H1 (cell line): ENCODE data around the gene PEAK3. TPM values are rescaled to one million over a fixed set of nuclear protein-coding genes. Genes with fewer than 3 reads are reported as not detected.

Experiments
- CHD1 ChIP-seq: IDR thresholded peaks from 2 replicates; pipeline ENCODE4 v1.6.1; 2012; ENCODE audit warnings: low read depth, low read length, improper control_type of control experiment
- CHD7 ChIP-seq: fragments of 300-600 bp; sonication (generic); IDR thresholded peaks from 2 replicates; pipeline ENCODE4 v1.7.1; 2012; ENCODE audit warnings: low read length, moderate library complexity, mild to moderate bottlenecking, inconsistent platforms; ENCODE audit not compliant: insufficient replicate concordance
- POLR2AphosphoS5 ChIP-seq: IDR thresholded peaks from 2 replicates; pipeline ENCODE4 v1.6.1; 2011; ENCODE audit warnings: low read depth, low read length
- polyA plus RNA-seq, 7 experiments: library from polyadenylated mRNA; depleted of rRNA in 3 of 7; stranded (reverse) in 5 of 7; unstranded in 2 of 7; fragments of >200 nt in 5 of 7; fragments of 200-250 nt in 2 of 7; gene quantifications; 1 replicate in 5 of 7; 2 replicates in 1 of 7; 4 replicates in 1 of 7; pipeline versions ENCODE4 v1.2.1 to v1.2.3, GENCODE V29; 2011 to 2013; ENCODE audit warnings: missing spikeins in 2 of 7, mixed read lengths in 2 of 7
- total RNA-seq: library from RNA; stranded (reverse); fragmentation: NEBNext Ultra II Directional; extraction: Animal tissue kit (Norgen Biotek cat#: 25700); gene quantifications from 2 replicates; pipeline ENCODE4 v1.2.1, GENCODE V29; 2021

Gene PEAK3
- total and polyA plus RNA-seq, 2 of the 8 experiments (the other 6 are each of a cell fraction or from before 2014, with no cell fraction given): not detected

GRCh38 chr19:2311093-2311492, 29.1 kb upstream of the PEAK3 start (continued):
- TF ChIP-seq CHD7 (no peak), CHD1 (no peak), POLR2AphosphoS5 (no peak)
- TF ChIP-seq, all 59 proteins: peak for 0
